Measurements from ENCODE around the gene SQOR.

GRCh38 chr15:45588219-45588875 lies 46.5 kb upstream of the SQOR start:
- TF ChIP-seq CTCF (conservative IDR thresholded peaks at IDR 0.05; ENCODE audit: low read depth, low read length) (no peak), EZH2 (IDR thresholded peaks at IDR 0.05; ENCODE audit: borderline replicate concordance, low read depth, low read length, poor library complexity, severe bottlenecking) (no peak)
